GM21576 (cell line): ENCODE data around the gene MRM1.

Experiments used
- ATAC-seq: cut with Tn5 transposase; IDR thresholded peaks from one replicate; pipeline ENCODE4 v1.9.1; 2021; ENCODE audit warnings: mild to moderate bottlenecking, moderate library complexity; ENCODE audit not compliant: unreplicated experiment

MRM1 gene

GRCh38 chr17:36601303-36602029 is at the start of gene MRM1:
TSS of gene MRM1 (plus strand) at chr17:36601583. CDS start at chr17:36601811, 228 bp downstream.
- peak; percentile 66 for ATAC-seq

- no peak for ATAC-seq
Observed at GRCh38 chr17:36553459-36553858, 47.9 kb upstream of the MRM1 start.

- no peak for ATAC-seq
Observed at GRCh38 chr17:36566081-36566480, 35.3 kb upstream of the MRM1 start.

- no peak for ATAC-seq
Observed at GRCh38 chr17:36575028-36575427, 26.4 kb upstream of the MRM1 start.

GRCh38 chr17:36576793-36577192 is 24.6 kb upstream of the MRM1 start:
- no peak for ATAC-seq

- no peak for ATAC-seq
Observed at GRCh38 chr17:36578671-36579070, 22.7 kb upstream of the MRM1 start.

GRCh38 chr17:36583787-36584186 is 17.6 kb upstream of the MRM1 start:
- ATAC-seq, result no peak

GRCh38 chr17:36586138-36586537 is 15.2 kb upstream of the MRM1 start:
- ATAC-seq, result no peak

GRCh38 chr17:36590082-36590481 is 11.3 kb upstream of the MRM1 start:
- ATAC-seq, result no peak

GRCh38 chr17:36591434-36592315 is 9.7 kb upstream of the MRM1 start, which contains the start of gene DHRS11:
TSS of gene DHRS11 (plus strand) at chr17:36591879. CDS start at chr17:36592010, 131 bp downstream.
- ATAC-seq, result peak; percentile 57

- no peak for ATAC-seq
Observed at GRCh38 chr17:36592316-36592715, 9.1 kb upstream of the MRM1 start.

GRCh38 chr17:36592716-36593321 is 8.6 kb upstream of the MRM1 start:
- ATAC-seq, result no peak

GRCh38 chr17:36593656-36594316 is 7.6 kb upstream of the MRM1 start:
- no peak for ATAC-seq

GRCh38 chr17:36594626-36595401 is 6.6 kb upstream of the MRM1 start:
- no peak for ATAC-seq

- ATAC-seq, result no peak
Observed at GRCh38 chr17:36597226-36597625, 4.2 kb upstream of the MRM1 start.

- ATAC-seq, result no peak
Observed at GRCh38 chr17:36597866-36598777, 3.3 kb upstream of the MRM1 start.

GRCh38 chr17:36598951-36599401 is 2.4 kb upstream of the MRM1 start:
- ATAC-seq, result no peak

GRCh38 chr17:36599546-36600250 is 1.7 kb upstream of the MRM1 start:
- no peak for ATAC-seq
